K562 (cell line): ENCODE data around the gene DAPK1. TPM values are rescaled to one million over a fixed set of nuclear protein-coding genes. Genes with fewer than 3 reads are reported as not detected.

Source experiments
- ATAC-seq: fragments of 200-7000 bp; cut with Tn5 transposase; 3 replicates; pipeline ENCODE4 v1.9.1; 2020; ENCODE audit warnings: moderate library complexity
- BruUV-seq: library from RNA; stranded (reverse); fragments of 400-500 nt; replicated peaks from 2 replicates; lab custom pipeline; 2021; lab: Mats Ljungman, UMichigan
- CTCF ChIA-PET: fragments of 300-600 bp; formaldehyde crosslinking; extraction: SDS; loops from one replicate; lab custom pipeline; 2021; ENCODE audit warnings: low intra/inter-chr PET ratio; lab: Yijun Ruan, JAX
- POLR2A ChIA-PET: fragments of 300-600, 350-650 bp; sonication (Branson Sonifier 250); formaldehyde crosslinking; extraction: SDS; loops from one replicate; lab custom pipeline; 2021; ENCODE audit warnings: antibody characterized with exemption, inconsistent platforms; lab: Yijun Ruan, JAX
- DNase-seq, 4 experiments: peaks; one replicate each; pipeline versions ENCODE4 v3.0.0 to v3.0.0-alpha.2; 2011 to 2018; ENCODE audit warnings: low spot score in 3 of 4, mixed read lengths in 3 of 4; ENCODE audit errors: extremely low read depth in 1 of 4
- FAIRE-seq: peaks from 2 replicates; lab custom pipeline; 2011; peaks lifted over from hg19 to GRCh38; lab: Jason Lieb, UNC
- H2AFZ ChIP-seq: 2 replicates; pipeline ENCODE4 v1.6.0; 2011; ENCODE audit warnings: low read depth, low read length, control low read depth, inconsistent platforms
- H3K27ac ChIP-seq: fragments of 200-600 bp; 3 replicates; pipeline ENCODE4 v1.8.0; 2011; ENCODE audit warnings: low read depth, mild to moderate bottlenecking, control low read depth, inconsistent platforms, low read length, moderate library complexity, mixed read lengths; ENCODE audit errors: extremely low read depth
- H3K27me3 ChIP-seq, 2 experiments: fragments of 300-600 bp in 1 of 2; 2 replicates in 1 of 2; 3 replicates in 1 of 2; pipeline versions ENCODE4 v1.6.0 to v1.8.0; 2011; ENCODE audit warnings: inconsistent platforms in 2 of 2, low read length in 2 of 2, mild to moderate bottlenecking in 1 of 2, mixed read lengths in 1 of 2, moderate library complexity in 1 of 2; ENCODE audit not compliant: control insufficient read depth in 2 of 2, insufficient read depth in 2 of 2
- H3K36me3 ChIP-seq: fragments of 300-600 bp; 3 replicates; pipeline ENCODE4 v1.8.0; 2011; ENCODE audit warnings: mild to moderate bottlenecking, low read length, inconsistent platforms; ENCODE audit not compliant: control insufficient read depth, insufficient read depth
- H3K4me1 ChIP-seq, 2 experiments: fragments of 200-600 bp in 1 of 2; replicated peaks in 1 of 2; 2 replicates in 1 of 2; 3 replicates in 1 of 2; pipeline versions ENCODE4 v1.5.1 to v1.8.0; 2011; ENCODE audit warnings: inconsistent platforms in 2 of 2, low read length in 2 of 2, mild to moderate bottlenecking in 1 of 2, mixed read lengths in 1 of 2, moderate library complexity in 1 of 2; ENCODE audit not compliant: control insufficient read depth in 2 of 2, insufficient read depth in 2 of 2
- H3K4me2 ChIP-seq: 2 replicates; pipeline ENCODE4 v1.6.1; 2011; ENCODE audit warnings: low read length, control low read depth, inconsistent platforms, mixed read lengths; ENCODE audit not compliant: insufficient read depth
- H3K4me3 ChIP-seq: fragments of 200-600 bp; sonication (generic), shearing (Covaris generic); 2 replicates; pipeline ENCODE4 v1.5.1; 2016; ENCODE audit warnings: control low read depth, inconsistent platforms
- H3K79me2 ChIP-seq: fragments of 200-600 bp; 3 replicates; pipeline ENCODE4 v1.8.0; 2011; ENCODE audit warnings: low read length, inconsistent platforms; ENCODE audit not compliant: control insufficient read depth, insufficient read depth
- H3K9ac ChIP-seq, 2 experiments: 2 replicates each; pipeline versions ENCODE4 v1.6.0 to v1.6.1; 2011; ENCODE audit warnings: low read depth in 2 of 2, low read length in 2 of 2, control low read depth in 1 of 2, inconsistent platforms in 1 of 2, mild to moderate bottlenecking in 1 of 2, mixed read lengths in 1 of 2; ENCODE audit not compliant: insufficient read depth in 1 of 2
- H3K9me1 ChIP-seq: one replicate; pipeline ENCODE4 v1.6.0; 2011; ENCODE audit warnings: inconsistent platforms, mild to moderate bottlenecking, low read length, moderate library complexity; ENCODE audit not compliant: control insufficient read depth, insufficient read depth
- H3K9me3 ChIP-seq: replicated peaks from 2 replicates; pipeline ENCODE4 v1.5.1; 2011; ENCODE audit warnings: low read depth, low read length, inconsistent platforms; ENCODE audit not compliant: control insufficient read depth, insufficient read depth
- H4K20me1 ChIP-seq: replicated peaks from 2 replicates; pipeline ENCODE4 v1.6.1; 2011; ENCODE audit warnings: low read length, inconsistent platforms, mixed read lengths; ENCODE audit not compliant: control insufficient read depth, insufficient read depth
- ARID1B ChIP-seq: fragments of 450-650 bp; IDR thresholded peaks from 2 replicates; pipeline ENCODE4 v1.6.1; 2016; ENCODE audit warnings: antibody characterized with exemption, mild to moderate bottlenecking, inconsistent platforms
- BHLHE40 ChIP-seq: IDR thresholded peaks from 2 replicates; pipeline ENCODE4 v1.6.1; 2011; ENCODE audit warnings: low read length, improper control_type of control experiment
- CAMTA2 ChIP-seq: fragments of 250-450 bp; sonication (Bioruptor Pico); conservative IDR thresholded peaks from 2 replicates; pipeline ENCODE4 v1.5.1; 2022
- CBFA2T3 ChIP-seq: fragments of 450-650 bp; IDR thresholded peaks from 2 replicates; pipeline ENCODE4 v1.6.1; 2017
- CC2D1A ChIP-seq: fragments of 450-650 bp; IDR thresholded peaks from 2 replicates; pipeline ENCODE4 v1.6.1; 2017; ENCODE audit warnings: mild to moderate bottlenecking
- DMBX1 ChIP-seq: fragments of 250-450 bp; sonication (Bioruptor Pico); IDR thresholded peaks from 2 replicates; pipeline ENCODE4 v1.8.0; 2022; ENCODE audit warnings: inconsistent platforms, mild to moderate bottlenecking, moderate library complexity, borderline replicate concordance
- EP300 ChIP-seq: IDR thresholded peaks from 2 replicates; pipeline ENCODE4 v1.6.1; 2012; ENCODE audit warnings: low read length, improper control_type of control experiment
- JUNB ChIP-seq: fragments of 450-650 bp; formaldehyde crosslinking; conservative IDR thresholded peaks from 2 replicates; pipeline ENCODE4 v1.4.0; 2020; ENCODE audit warnings: mild to moderate bottlenecking
- MEIS2 ChIP-seq: fragments of 450-650 bp; IDR thresholded peaks from 2 replicates; pipeline ENCODE4 v1.6.1; 2014; ENCODE audit warnings: mild to moderate bottlenecking; ENCODE audit not compliant: partially characterized antibody
- NR3C1 ChIP-seq: sonication (generic); formaldehyde crosslinking; IDR thresholded peaks from 2 replicates; pipeline ENCODE4 v1.8.1; 2022; ENCODE audit warnings: missing genetic modification reagents
- PML ChIP-seq: IDR thresholded peaks from 2 replicates; pipeline ENCODE4 v1.6.1; 2012; ENCODE audit warnings: low read length, inconsistent platforms
- PTRF ChIP-seq: fragments of 450-650 bp; IDR thresholded peaks from 2 replicates; pipeline ENCODE4 v1.6.1; 2016; ENCODE audit warnings: mild to moderate bottlenecking, missing genetic modification characterization, missing compliant biosample characterization
- RCOR1 ChIP-seq, 2 experiments: IDR thresholded peaks; 2 replicates each; pipeline ENCODE4 v1.6.1; 2012; ENCODE audit warnings: low read depth in 2 of 2, low read length in 2 of 2, borderline replicate concordance in 1 of 2, improper control_type of control experiment in 1 of 2
- SMARCA4 ChIP-seq: fragments of 450-650 bp; IDR thresholded peaks from 2 replicates; pipeline ENCODE4 v1.6.1; 2016
- TAL1 ChIP-seq: fragments of 450-650 bp; IDR thresholded peaks from 2 replicates; pipeline ENCODE4 v1.6.1; 2016; ENCODE audit warnings: mild to moderate bottlenecking
- TEAD4 ChIP-seq, 2 experiments: sonication (generic) in 1 of 2; formaldehyde crosslinking in 1 of 2; IDR thresholded peaks; 2 replicates each; pipeline versions ENCODE4 v1.6.1 to v1.8.0; 2012 to 2022; ENCODE audit warnings: borderline replicate concordance in 1 of 2, inconsistent platforms in 1 of 2, low read length in 1 of 2, mild to moderate bottlenecking in 1 of 2, missing genetic modification reagents in 1 of 2
- ZNF668 ChIP-seq: fragments of 250-450 bp; sonication (Bioruptor Pico); IDR thresholded peaks from 2 replicates; pipeline ENCODE4 v1.8.0; 2022; ENCODE audit warnings: mild to moderate bottlenecking, inconsistent platforms
- WGBS: fragments of 100-300 bp; shearing (Covaris generic); methylation state at CpG from one replicate; pipeline ENCODE4 v1.1.6; 2016; ENCODE audit warnings: low coverage, mixed read lengths; ENCODE audit not compliant: insufficient coverage; ENCODE audit errors: missing lambda C conversion rate; 5-methylcytosine and 5-hydroxymethylcytosine counted together
- in situ Hi-C: fragments of 300-500 bp; cut with MboI; formaldehyde crosslinking; loops from 4 replicates; pipeline ENCODE4 v1.15.0; 2018; ENCODE audit warnings: inconsistent platforms, mixed read lengths
- intact Hi-C: fragments of 100-400 bp; cut with micrococcal nuclease; formaldehyde crosslinking; loops from 2 replicates; pipeline ENCODE4 v1.14.2; 2022
- polyA plus RNA-seq, 8 experiments: library from polyadenylated mRNA; depleted of rRNA in 4 of 8; stranded (reverse) in 5 of 8; unstranded in 3 of 8; fragments of >200 nt; fragmentation: Nextera tagmentation in 2 of 8; fragmentation: Illumina TruSeq in 1 of 8; extraction: Ambion mirVana in 2 of 8; extraction: Trizol in 1 of 8; gene quantifications; 2 replicates each; pipeline versions ENCODE4 v1.2.1 to v1.2.3, GENCODE V29; 2011 to 2014; ENCODE audit warnings: inconsistent platforms in 1 of 8, missing spikeins in 1 of 8
- total RNA-seq, 7 experiments: library from RNA; depleted of rRNA in 6 of 7; stranded (reverse); fragments of >200 nt in 6 of 7; fragmentation: Illumina TruSeq in 2 of 7; extraction: Trizol in 2 of 7; gene quantifications; 2 replicates each; pipeline versions ENCODE4 v1.2.1 to v1.2.3, GENCODE V29; 2011 to 2021; ENCODE audit warnings: low replicate concordance in 1 of 7
- TF ChIP-seq, protein P1 (sequence below), 2 experiments: fragments of 450-650 bp; conservative IDR thresholded peaks; 2 replicates each; pipeline ENCODE4 v1.6.1; 2017; ENCODE audit warnings: mild to moderate bottlenecking in 2 of 2, moderate library complexity in 2 of 2

The DAPK1 gene
- total and polyA plus RNA-seq, 9 of the 15 experiments (the other 6 are each of a cell fraction or from before 2014, with no cell fraction given), result 1.7 to 26.4 (median 15.8) TPM

DNA sequence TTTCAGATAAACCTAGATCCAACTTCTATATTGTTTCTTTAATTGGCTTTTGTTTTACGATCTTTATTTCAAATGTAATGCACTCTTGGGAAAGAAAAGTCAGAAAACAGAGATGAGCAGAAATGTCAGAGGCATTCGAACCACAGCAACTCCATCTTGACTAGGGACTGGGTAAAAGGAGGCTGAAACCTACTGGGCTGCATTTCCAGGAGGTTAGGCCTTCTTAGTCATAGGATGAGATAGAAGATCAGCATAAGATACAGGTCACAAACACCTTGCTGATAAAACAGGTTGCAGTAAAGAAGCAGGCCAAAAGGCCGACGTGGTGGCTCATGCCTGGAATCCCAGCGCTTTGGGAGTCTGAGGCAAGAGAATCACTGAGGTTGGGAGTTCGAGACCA, 30.5 kb upstream of the DAPK1 start (continued):
- TF ChIP-seq DMBX1 (CRISPR knock-in tag) (peak; percentile 67; the same call in 1 of the 2 replicates), JUNB (CRISPR knock-in tag) (no peak), CC2D1A (no peak), PTRF (tag) (peak; percentile 68; the same call in 1 of the 2 replicates), CAMTA2 (CRISPR knock-in tag) (no peak), ZNF668 (CRISPR knock-in tag) (peak; percentile 62; the same call in 1 of the 2 replicates)

DNA sequence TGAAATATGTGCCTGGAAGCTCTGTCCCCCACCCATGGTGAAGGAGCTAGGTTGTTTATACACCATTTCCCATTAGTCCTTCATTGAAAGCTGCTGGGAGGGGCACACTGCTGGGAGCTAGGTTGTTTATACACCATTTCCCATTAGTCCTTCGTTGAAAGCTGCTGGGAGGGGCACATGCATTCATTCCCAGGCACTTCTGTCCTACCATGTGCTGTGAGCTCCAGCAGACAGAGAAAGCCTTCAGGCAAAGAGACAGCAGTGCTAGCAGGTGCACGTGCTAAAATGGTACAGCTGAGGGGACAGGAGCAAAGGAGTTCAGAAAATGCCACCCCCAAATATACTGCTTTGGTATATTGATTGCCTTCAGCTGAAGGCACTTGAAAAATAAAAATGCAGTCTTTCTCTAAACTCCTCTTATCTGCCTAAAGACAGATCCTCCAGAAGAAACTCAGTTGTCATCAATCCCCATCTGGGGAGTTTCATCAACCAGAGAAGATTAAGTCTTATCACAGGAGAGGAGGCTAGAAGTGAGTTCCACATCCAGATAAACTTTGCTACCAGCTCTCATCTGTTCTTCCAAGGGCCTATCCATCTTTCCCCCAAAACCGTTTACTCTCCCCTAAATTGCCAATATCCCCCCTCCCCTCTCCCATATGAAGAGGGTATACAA, 27.7 kb upstream of the DAPK1 start:
- H3K36me3 ChIP-seq, result no peaks in the 10 kb centered on the region
- no peaks in the 10 kb centered on the region for H4K20me1 ChIP-seq
- peak overlapping the region; percentile 73 for H2AFZ ChIP-seq
- CTCF ChIA-PET, result no interaction called here
- no peaks in the 10 kb centered on the region for H3K27me3 ChIP-seq
- H3K27ac ChIP-seq, result peak overlapping the region; percentile 22; the same call in 1 of the 3 replicates
- H3K79me2 ChIP-seq, result no peaks in the 10 kb centered on the region
- no peak overlapping the region for H3K4me3 ChIP-seq
- 0% methylated on average over 3 of the region's 3 CpGs for WGBS
- POLR2A ChIA-PET, result interaction anchor here (1.1 kb wide), 1 partner anchor 8 kb away, joined by 4 read pairs; no protein-coding TSS in a partner anchor
- peak in 2 of 4 experiments; percentile 17 to 39 for DNase-seq
- in situ Hi-C loops (no loop called here), intact Hi-C loops (no loop called here)
- H3K4me1 ChIP-seq, result peaks cover 0 to 17% of the 10 kb centered on the region in 2 experiments; a peak in 4 of 5 replicates
- H3K9me3 ChIP-seq, result no peaks in the 10 kb centered on the region
- no TSS peak for BruUV-seq
- peak; percentile 11 for FAIRE-seq
- H3K4me2 ChIP-seq, result peak overlapping the region; percentile 19; the same call in 1 of the 2 replicates
- ATAC-seq, result peak; percentile 60
- 0 out of 4 replicates have a peak overlapping the region, but pooled peaks of 1 of the 2 experiments have one; percentile 28 for H3K9ac ChIP-seq
- H3K9me1 ChIP-seq, result no peaks in the 10 kb centered on the region
- peak; percentile 55; the same call in 1 of the 2 replicates for TF ChIP-seq EP300
- TF ChIP-seq BHLHE40, result 0 out of 2 replicates have a peak, but pooled peaks have one; percentile 19
- TF ChIP-seq RCOR1 (IDR thresholded peaks at IDR 0.05; ENCODE audit: borderline replicate concordance in 1 of 2, low read depth in 2 of 2, low read length in 2 of 2), result peak in 1 of 2 experiments; percentile 48; a peak in 1 of 4 replicates
- TF ChIP-seq NR3C1 (CRISPR knock-in tag), result no peak
- TF ChIP-seq PML, result peak; percentile 28; the same call in 1 of the 2 replicates
- TF ChIP-seq ARID1B, result peak; percentile 83
- peak; percentile 82 for TF ChIP-seq CBFA2T3
- TF ChIP-seq, protein P1, sequence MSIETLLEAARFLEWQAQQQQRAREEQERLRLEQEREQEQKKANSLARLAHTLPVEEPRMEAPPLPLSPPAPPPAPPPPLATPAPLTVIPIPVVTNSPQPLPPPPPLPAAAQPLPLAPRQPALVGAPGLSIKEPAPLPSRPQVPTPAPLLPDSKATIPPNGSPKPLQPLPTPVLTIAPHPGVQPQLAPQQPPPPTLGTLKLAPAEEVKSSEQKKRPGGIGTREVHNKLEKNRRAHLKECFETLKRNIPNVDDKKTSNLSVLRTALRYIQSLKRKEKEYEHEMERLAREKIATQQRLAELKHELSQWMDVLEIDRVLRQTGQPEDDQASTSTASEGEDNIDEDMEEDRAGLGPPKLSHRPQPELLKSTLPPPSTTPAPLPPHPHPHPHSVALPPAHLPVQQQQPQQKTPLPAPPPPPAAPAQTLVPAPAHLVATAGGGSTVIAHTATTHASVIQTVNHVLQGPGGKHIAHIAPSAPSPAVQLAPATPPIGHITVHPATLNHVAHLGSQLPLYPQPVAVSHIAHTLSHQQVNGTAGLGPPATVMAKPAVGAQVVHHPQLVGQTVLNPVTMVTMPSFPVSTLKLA (conservative IDR thresholded peaks at IDR 0.05), result 0 out of 4 replicates have a peak, but pooled peaks of 1 of the 2 experiments have one; percentile 37
- TF ChIP-seq TEAD4 (IDR thresholded peaks at IDR 0.05; ENCODE audit: low read length), result peak; percentile 78
- TF ChIP-seq TEAD4 (CRISPR knock-in tag; IDR thresholded peaks at IDR 0.05; ENCODE audit: borderline replicate concordance), result no peak
- peak; percentile 74 for TF ChIP-seq TAL1
- peak; percentile 70 for TF ChIP-seq MEIS2
- peak; percentile 65 for TF ChIP-seq SMARCA4
